Sigmoid colon (tissue), 4 donors: Measurements from ENCODE around the gene LILRB4.
"Not testable (repeated sequence)": the region's sequence is repeated elsewhere in the genome, so short reads cannot be mapped to it uniquely, and the experiment has no call there.

Experiments used
- EP300 ChIP-seq, 4 donors: sonication (generic); formaldehyde crosslinking; IDR thresholded peaks; one replicate each; pipeline ENCODE4 v1.6.1; 2017; ENCODE audit warnings: antibody characterized with exemption in 4 of 4
- POLR2A ChIP-seq, 2 donors: fragments of 450-650 bp; IDR thresholded peaks; one replicate each; pipeline ENCODE4 v1.6.1; 2016; ENCODE audit warnings: antibody characterized with exemption in 2 of 2, mild to moderate bottlenecking in 2 of 2, moderate library complexity in 2 of 2
- POLR2AphosphoS5 ChIP-seq, 4 donors: sonication (generic); formaldehyde crosslinking; IDR thresholded peaks; one replicate each; pipeline ENCODE4 v1.6.1; 2017; ENCODE audit warnings: antibody characterized with exemption in 4 of 4
- TF ChIP-seq, protein P1 (sequence below), 4 experiments: fragments of 450-650 bp in 3 of 4; fragments of 200-600 bp in 1 of 4; IDR thresholded peaks; one replicate each; pipeline ENCODE4 v1.5.1; 2016 to 2019; ENCODE audit warnings: antibody characterized with exemption in 4 of 4, mild to moderate bottlenecking in 3 of 4, moderate library complexity in 2 of 4

DNA sequence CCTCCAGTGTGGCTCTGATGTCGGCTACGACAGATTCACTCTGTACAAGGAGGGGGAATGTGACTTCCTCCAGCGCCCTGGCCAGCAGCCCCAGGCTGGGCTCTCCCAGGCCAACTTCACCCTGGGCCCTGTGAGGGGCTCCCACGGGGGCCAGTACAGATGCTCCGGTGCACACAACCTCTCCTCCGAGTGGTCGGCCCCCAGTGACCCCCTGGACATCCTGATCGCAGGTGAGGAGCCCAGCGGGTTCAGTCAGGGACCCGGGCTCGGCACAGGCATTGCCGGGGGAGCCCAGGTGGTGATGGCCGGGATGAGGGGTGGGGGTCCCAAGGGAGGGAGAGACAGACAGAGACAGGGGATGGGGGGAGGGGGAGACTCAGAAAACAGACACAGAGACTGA lies 34.9 kb downstream of the LILRB4 start:
- TF ChIP-seq, protein P1, sequence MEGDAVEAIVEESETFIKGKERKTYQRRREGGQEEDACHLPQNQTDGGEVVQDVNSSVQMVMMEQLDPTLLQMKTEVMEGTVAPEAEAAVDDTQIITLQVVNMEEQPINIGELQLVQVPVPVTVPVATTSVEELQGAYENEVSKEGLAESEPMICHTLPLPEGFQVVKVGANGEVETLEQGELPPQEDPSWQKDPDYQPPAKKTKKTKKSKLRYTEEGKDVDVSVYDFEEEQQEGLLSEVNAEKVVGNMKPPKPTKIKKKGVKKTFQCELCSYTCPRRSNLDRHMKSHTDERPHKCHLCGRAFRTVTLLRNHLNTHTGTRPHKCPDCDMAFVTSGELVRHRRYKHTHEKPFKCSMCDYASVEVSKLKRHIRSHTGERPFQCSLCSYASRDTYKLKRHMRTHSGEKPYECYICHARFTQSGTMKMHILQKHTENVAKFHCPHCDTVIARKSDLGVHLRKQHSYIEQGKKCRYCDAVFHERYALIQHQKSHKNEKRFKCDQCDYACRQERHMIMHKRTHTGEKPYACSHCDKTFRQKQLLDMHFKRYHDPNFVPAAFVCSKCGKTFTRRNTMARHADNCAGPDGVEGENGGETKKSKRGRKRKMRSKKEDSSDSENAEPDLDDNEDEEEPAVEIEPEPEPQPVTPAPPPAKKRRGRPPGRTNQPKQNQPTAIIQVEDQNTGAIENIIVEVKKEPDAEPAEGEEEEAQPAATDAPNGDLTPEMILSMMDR (IDR thresholded peaks at IDR 0.05) = not testable (repeated sequence)
- not testable (repeated sequence) for TF ChIP-seq POLR2A, EP300, POLR2AphosphoS5 (IDR thresholded peaks at IDR 0.05)
